Nephron progenitor cell (in vitro differentiated cells): ENCODE measurements around the gene MFSD12.

Experiments used
- DNase-seq: peaks from one replicate; pipeline ENCODE4 v3.0.0; 2021
- H3K27ac Mint-ChIP-seq: 2 replicates; pipeline ENCODE4 v1.8.0; 2021; ENCODE audit warnings: mild to moderate bottlenecking, moderate library complexity, mixed read lengths
- H3K27me3 Mint-ChIP-seq: 2 replicates; pipeline ENCODE4 v1.8.0; 2021; ENCODE audit warnings: mild to moderate bottlenecking, low read depth, mixed read lengths; ENCODE audit not compliant: poor library complexity
- H3K36me3 Mint-ChIP-seq: 2 replicates; pipeline ENCODE4 v1.8.0; 2021; ENCODE audit warnings: low read depth, mixed read lengths
- H3K4me1 Mint-ChIP-seq: 2 replicates; pipeline ENCODE4 v1.8.0; 2021; ENCODE audit warnings: mixed read lengths
- H3K4me3 Mint-ChIP-seq: 2 replicates; pipeline ENCODE4 v1.8.0; 2021; ENCODE audit warnings: mild to moderate bottlenecking, moderate library complexity, mixed read lengths
- H3K9me3 Mint-ChIP-seq: 2 replicates; pipeline ENCODE4 v1.8.0; 2021; ENCODE audit warnings: mild to moderate bottlenecking, moderate library complexity, mixed read lengths
- TF ChIP-seq, protein P1 (sequence below): fragments of 200-600 bp; sonication (generic); IDR thresholded peaks from 2 replicates; pipeline ENCODE4 v1.5.0; 2021; ENCODE audit warnings: antibody characterized with exemption

MFSD12 gene

DNA sequence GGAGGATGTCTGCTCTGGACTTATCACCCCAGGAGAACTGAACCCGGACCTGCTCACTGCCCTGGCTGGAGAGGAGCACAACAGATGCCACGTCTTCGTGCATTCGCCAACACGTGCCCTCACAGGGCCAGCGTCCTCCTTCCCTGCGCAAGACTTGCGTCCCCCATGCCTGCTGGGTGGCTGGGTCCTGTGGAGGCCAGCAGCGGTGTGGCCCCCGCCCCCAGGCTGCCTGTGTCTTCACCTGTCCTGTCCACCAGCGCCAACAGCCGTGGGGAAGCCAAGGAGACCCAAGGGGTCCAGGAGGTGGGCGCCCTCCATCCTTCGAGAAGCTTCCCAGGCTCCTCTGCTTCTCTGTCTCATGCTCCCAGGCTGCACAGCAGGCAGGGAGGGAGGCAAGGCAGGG, 21.8 kb downstream of the MFSD12 start:
- Mint-ChIP-seq H3K36me3 (peaks cover 19% of the 10 kb centered on the region), H3K4me3 (no peak overlapping the region), H3K27ac (no peak overlapping the region), H3K4me1 (peaks cover 6% of the 10 kb centered on the region), H3K27me3 (no peaks in the 10 kb centered on the region), H3K9me3 (no peaks in the 10 kb centered on the region)
- TF ChIP-seq, protein P1, sequence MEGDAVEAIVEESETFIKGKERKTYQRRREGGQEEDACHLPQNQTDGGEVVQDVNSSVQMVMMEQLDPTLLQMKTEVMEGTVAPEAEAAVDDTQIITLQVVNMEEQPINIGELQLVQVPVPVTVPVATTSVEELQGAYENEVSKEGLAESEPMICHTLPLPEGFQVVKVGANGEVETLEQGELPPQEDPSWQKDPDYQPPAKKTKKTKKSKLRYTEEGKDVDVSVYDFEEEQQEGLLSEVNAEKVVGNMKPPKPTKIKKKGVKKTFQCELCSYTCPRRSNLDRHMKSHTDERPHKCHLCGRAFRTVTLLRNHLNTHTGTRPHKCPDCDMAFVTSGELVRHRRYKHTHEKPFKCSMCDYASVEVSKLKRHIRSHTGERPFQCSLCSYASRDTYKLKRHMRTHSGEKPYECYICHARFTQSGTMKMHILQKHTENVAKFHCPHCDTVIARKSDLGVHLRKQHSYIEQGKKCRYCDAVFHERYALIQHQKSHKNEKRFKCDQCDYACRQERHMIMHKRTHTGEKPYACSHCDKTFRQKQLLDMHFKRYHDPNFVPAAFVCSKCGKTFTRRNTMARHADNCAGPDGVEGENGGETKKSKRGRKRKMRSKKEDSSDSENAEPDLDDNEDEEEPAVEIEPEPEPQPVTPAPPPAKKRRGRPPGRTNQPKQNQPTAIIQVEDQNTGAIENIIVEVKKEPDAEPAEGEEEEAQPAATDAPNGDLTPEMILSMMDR = no peak
- DNase-seq = no peak

DNA sequence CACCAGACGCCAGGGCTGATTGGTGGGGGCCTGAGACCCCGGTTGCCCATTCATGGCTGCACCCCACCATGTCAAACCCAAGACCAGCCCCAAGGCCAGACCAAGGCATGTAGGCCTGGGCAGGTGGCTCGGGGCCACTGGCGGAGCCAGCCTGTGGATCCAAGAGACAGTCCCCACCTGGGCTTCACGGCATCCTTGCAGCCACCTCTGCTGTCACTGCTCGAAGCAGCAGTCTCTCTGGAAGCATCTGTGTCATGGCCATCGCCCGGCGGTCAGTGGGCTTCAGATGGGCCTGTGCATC, 22.2 kb downstream of the MFSD12 start:
- Mint-ChIP-seq H3K4me3 (no peak overlapping the region), H3K9me3 (no peaks in the 10 kb centered on the region), H3K27me3 (no peaks in the 10 kb centered on the region), H3K27ac (no peak overlapping the region), H3K4me1 (peaks cover 6% of the 10 kb centered on the region), H3K36me3 (peaks cover 19% of the 10 kb centered on the region)
- DNase-seq = no peak
- TF ChIP-seq, protein P1 = no peak

DNA sequence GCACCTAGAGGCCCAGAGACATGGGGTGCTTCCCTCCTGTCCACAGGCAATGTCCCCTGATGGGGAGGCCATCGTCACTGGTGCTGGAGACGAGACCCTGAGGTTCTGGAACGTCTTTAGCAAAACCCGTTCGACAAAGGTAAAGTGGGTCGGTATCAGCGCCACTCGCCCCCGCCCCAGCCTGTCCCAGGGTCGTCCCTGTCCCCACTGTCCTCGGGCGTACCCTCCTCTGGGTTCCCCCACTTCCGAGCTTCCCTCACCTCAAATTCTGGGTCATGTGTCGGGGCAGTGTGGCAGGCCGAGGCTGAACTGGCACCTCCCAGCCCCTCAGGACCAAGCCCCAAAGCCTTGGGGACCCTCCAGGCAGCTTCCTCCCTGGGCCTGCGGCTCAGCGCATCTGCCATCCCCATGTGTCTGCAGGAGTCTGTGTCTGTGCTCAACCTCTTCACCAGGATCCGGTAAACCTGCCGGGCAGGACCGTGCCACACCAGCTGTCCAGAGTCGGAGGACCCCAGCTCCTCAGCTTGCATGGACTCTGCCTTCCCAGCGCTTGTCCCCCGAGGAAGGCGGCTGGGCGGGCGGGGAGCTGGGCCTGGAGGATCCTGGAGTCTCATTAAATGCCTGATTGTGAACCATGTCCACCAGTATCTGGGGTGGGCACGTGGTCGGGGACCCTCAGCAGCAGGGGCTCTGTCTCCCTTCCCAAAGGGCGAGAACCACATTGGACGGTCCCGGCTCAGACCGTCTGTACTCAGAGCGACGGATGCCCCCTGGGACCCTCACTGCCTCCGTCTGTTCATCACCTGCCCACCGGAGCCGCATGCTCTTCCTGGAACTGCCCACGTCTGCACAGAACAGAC, 22.8 kb downstream of the MFSD12 start:
- H3K36me3 Mint-ChIP-seq = peaks cover 16% of the 10 kb centered on the region
- peaks cover 5% of the 10 kb centered on the region for H3K4me1 Mint-ChIP-seq
- H3K27ac Mint-ChIP-seq = no peak overlapping the region
- H3K9me3 Mint-ChIP-seq = no peaks in the 10 kb centered on the region
- TF ChIP-seq, protein P1 = no peak
- no peak for DNase-seq
- H3K27me3 Mint-ChIP-seq = no peaks in the 10 kb centered on the region
- no peak overlapping the region for H3K4me3 Mint-ChIP-seq

DNA sequence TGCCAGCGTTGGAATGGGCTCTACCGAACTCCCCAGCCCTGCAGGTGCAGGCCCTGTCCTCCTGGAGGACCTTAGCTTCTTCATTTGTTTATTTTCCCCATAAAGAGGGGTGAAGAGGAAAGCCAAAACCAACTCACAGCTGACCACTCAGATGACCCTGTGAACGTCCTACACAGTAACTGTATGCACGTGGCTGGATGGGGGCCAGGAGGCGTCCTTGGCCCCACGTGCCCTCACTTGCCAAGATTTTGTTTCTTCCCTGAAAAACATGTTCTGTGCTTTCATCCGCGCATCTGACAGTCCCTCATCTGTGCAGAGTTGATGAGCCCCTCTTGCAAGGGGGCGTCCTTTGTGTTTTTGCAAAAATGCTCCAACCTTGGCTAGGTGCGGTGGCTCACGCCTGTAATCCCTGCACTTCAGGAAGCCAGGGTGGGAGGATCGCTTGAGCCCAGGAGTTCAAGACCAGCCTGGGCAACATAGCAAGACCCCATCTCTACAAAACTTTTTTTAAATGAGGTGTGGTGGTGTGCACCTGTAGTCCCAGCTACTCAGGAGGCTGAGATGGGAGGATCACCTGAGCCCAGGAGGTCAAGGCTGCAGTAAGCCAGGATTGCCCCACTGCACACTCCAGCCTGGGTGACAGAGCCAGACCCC, 23.7 kb downstream of the MFSD12 start:
- Mint-ChIP-seq H3K36me3 (peaks cover 13% of the 10 kb centered on the region), H3K4me1 (no peaks in the 10 kb centered on the region), H3K27ac (no peak overlapping the region)

DNA sequence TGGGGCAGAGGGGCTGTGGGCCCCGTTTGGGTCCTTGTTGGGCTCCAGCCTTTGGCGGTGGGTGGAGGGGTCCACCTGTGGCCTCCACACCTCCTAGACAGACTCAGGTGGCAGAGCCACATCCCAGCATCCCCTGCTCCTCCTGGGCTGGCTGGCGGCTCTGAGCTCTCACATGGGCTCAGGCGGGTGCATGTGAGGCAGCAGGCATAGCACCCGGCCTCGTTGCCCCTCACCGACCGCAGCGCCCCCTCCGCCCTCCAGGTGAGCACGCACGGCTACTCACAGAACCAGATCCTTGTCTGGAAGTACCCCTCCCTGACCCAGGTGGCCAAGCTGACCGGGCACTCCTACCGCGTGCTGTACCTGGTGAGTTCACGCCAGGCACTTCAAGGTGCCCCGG, 24.4 kb downstream of the MFSD12 start:
- DNase-seq = no peak
- Mint-ChIP-seq H3K27me3 (no peaks in the 10 kb centered on the region), H3K4me3 (no peak overlapping the region), H3K36me3 (peaks cover 13% of the 10 kb centered on the region), H3K9me3 (no peaks in the 10 kb centered on the region), H3K27ac (no peak overlapping the region), H3K4me1 (no peaks in the 10 kb centered on the region)
- TF ChIP-seq, protein P1 = no peak

More for the DNA sequence above, 23.7 kb downstream of the MFSD12 start:
- Mint-ChIP-seq H3K27me3 (no peaks in the 10 kb centered on the region), H3K9me3 (no peaks in the 10 kb centered on the region), H3K4me3 (no peak overlapping the region)
- no peak for DNase-seq
- TF ChIP-seq, protein P1 = no peak
